B cell (primary cell): ENCODE data around the gene CDC5L. TPM values are rescaled to one million over a fixed set of nuclear protein-coding genes. Genes with fewer than 3 reads are reported as not detected.

Source experiments
- ATAC-seq: fragments of 200-7000 bp; cut with Tn5 transposase; one replicate; pipeline ENCODE4 v1.10.0; 2021; ENCODE audit warnings: low read depth, mild to moderate bottlenecking, moderate number of reproducible peaks, moderate library complexity
- CTCF ChIA-PET: fragments of 350-600 bp; sonication (Branson Sonifier 250); formaldehyde crosslinking; loops from one replicate; lab custom pipeline; 2021; ENCODE audit warnings: antibody characterized with exemption, inconsistent platforms; lab: Charles Lee
- POLR2A ChIA-PET: fragments of 350-600 bp; sonication (Branson Sonifier 250); formaldehyde crosslinking; loops from one replicate; lab custom pipeline; 2021; ENCODE audit warnings: antibody characterized with exemption; lab: Charles Lee
- DNase-seq: peaks from one replicate; pipeline ENCODE4 v3.0.0; 2013
- H2AFZ ChIP-seq: 2 replicates; pipeline ENCODE4 v1.6.1; 2012; ENCODE audit warnings: mild to moderate bottlenecking, low read depth, low read length; ENCODE audit not compliant: insufficient read depth, poor library complexity, severe bottlenecking
- H3K27ac ChIP-seq, 2 donors: 1 replicate in 1 of 2; 2 replicates in 1 of 2; pipeline ENCODE4 v1.5.1; 2012 to 2013; ENCODE audit warnings: low read length in 2 of 2, mild to moderate bottlenecking in 2 of 2, moderate library complexity in 1 of 2
- H3K27me3 ChIP-seq, 4 experiments: fragments of 200-600 bp in 1 of 4; sonication (generic) in 1 of 4; replicated peaks in 1 of 4; 1 replicate in 2 of 4; 2 replicates in 2 of 4; pipeline versions ENCODE4 v1.6.1 to v1.7.0; 2013 to 2016; ENCODE audit warnings: low read length in 3 of 4, mild to moderate bottlenecking in 2 of 4, mixed read lengths in 1 of 4, moderate library complexity in 1 of 4; ENCODE audit not compliant: insufficient read depth in 4 of 4, control insufficient read depth in 3 of 4; ENCODE audit errors: control extremely low read depth in 1 of 4
- H3K36me3 ChIP-seq, 2 experiments: replicated peaks in 1 of 2; 1 replicate in 1 of 2; 2 replicates in 1 of 2; pipeline versions ENCODE4 v1.6.1 to v1.7.1; 2013; ENCODE audit warnings: low read length in 1 of 2; ENCODE audit not compliant: insufficient read depth in 2 of 2, control insufficient read depth in 1 of 2; ENCODE audit errors: control extremely low read depth in 1 of 2, extremely low read depth in 1 of 2
- H3K4me1 ChIP-seq, 2 donors: fragments of 200-600 bp in 1 of 2; sonication (generic) in 1 of 2; 1 replicate in 1 of 2; 2 replicates in 1 of 2; pipeline versions ENCODE4 v1.5.1 to v1.6.1; 2013 to 2017; ENCODE audit warnings: low read length in 2 of 2; ENCODE audit not compliant: control insufficient read depth in 2 of 2, insufficient read depth in 2 of 2
- H3K4me2 ChIP-seq: replicated peaks from 2 replicates; pipeline ENCODE3; 2012; ENCODE audit warnings: mild to moderate bottlenecking, low read depth, low read length; ENCODE audit not compliant: poor library complexity, severe bottlenecking
- H3K4me3 ChIP-seq, 5 experiments: fragments of 200-600 bp in 1 of 5; sonication (generic) in 1 of 5; 1 replicate in 3 of 5; 2 replicates in 2 of 5; pipeline versions ENCODE4 v1.5.1 to v1.7.0; 2011 to 2016; ENCODE audit warnings: low read length in 4 of 5, mild to moderate bottlenecking in 4 of 5, low read depth in 2 of 5, control low read depth in 1 of 5, moderate library complexity in 1 of 5; ENCODE audit not compliant: insufficient read depth in 1 of 5; ENCODE audit errors: control extremely low read depth in 1 of 5, extremely low read depth in 1 of 5
- H3K79me2 ChIP-seq: fragments of 200-600 bp; sonication (generic); one replicate; pipeline ENCODE4 v1.6.0; 2016; ENCODE audit warnings: low read length; ENCODE audit not compliant: control insufficient read depth, insufficient read depth
- H3K9ac ChIP-seq: fragments of 200-600 bp; sonication (generic); 2 replicates; pipeline ENCODE4 v1.6.1; 2017; ENCODE audit warnings: mild to moderate bottlenecking, low read length, moderate library complexity
- H3K9me3 ChIP-seq, 3 donors: one replicate each; pipeline versions ENCODE4 v1.6.1 to v1.7.1; 2013; ENCODE audit warnings: low read length in 2 of 3; ENCODE audit not compliant: control insufficient read depth in 2 of 3, insufficient read depth in 1 of 3; ENCODE audit errors: control extremely low read depth in 1 of 3
- H4K20me1 ChIP-seq: 2 replicates; pipeline ENCODE4 v1.6.0; 2012; ENCODE audit warnings: mild to moderate bottlenecking, low read length; ENCODE audit not compliant: insufficient read depth, control insufficient read depth, poor library complexity, severe bottlenecking
- H3K27ac Mint-ChIP-seq: one replicate; pipeline ENCODE4 v1.8.0; 2021; ENCODE audit warnings: mixed read lengths
- H3K27me3 Mint-ChIP-seq: one replicate; pipeline ENCODE4 v1.8.0; 2021; ENCODE audit warnings: mixed read lengths
- H3K4me1 Mint-ChIP-seq: one replicate; pipeline ENCODE4 v1.8.0; 2021; ENCODE audit warnings: mixed read lengths
- H3K4me3 Mint-ChIP-seq: one replicate; pipeline ENCODE4 v1.8.0; 2021; ENCODE audit warnings: mixed read lengths
- H3K9me3 Mint-ChIP-seq: one replicate; pipeline ENCODE4 v1.8.0; 2022; ENCODE audit warnings: mixed read lengths; ENCODE audit not compliant: insufficient read depth
- CTCF ChIP-seq: fragments of 200-600 bp; IDR thresholded peaks from one replicate; pipeline ENCODE4 v1.8.0; 2022; ENCODE audit warnings: antibody characterized with exemption, mild to moderate bottlenecking
- EZH2 ChIP-seq: IDR thresholded peaks from 2 replicates; pipeline ENCODE4 v1.6.1; 2012; ENCODE audit warnings: borderline replicate concordance, low read depth, mild to moderate bottlenecking, moderate library complexity, low read length; ENCODE audit not compliant: insufficient read depth, poor library complexity, severe bottlenecking
- WGBS: methylation state at CpG from one replicate; pipeline ENCODE4 v1.1.5; 2013; ENCODE audit warnings: missing lambda C conversion rate; ENCODE audit not compliant: insufficient coverage; 5-methylcytosine and 5-hydroxymethylcytosine counted together
- intact Hi-C: fragments of 100-400 bp; cut with micrococcal nuclease; formaldehyde crosslinking; loops from one replicate; pipeline ENCODE4 v1.10.0; 2022
- polyA plus RNA-seq: library from polyadenylated mRNA; depleted of rRNA; stranded (reverse); fragments of >200 nt; gene quantifications from 2 replicates; pipeline ENCODE4 v1.2.3, GENCODE V29; 2012
- total RNA-seq, 2 donors: library from RNA; stranded (reverse); fragments of 120-200 nt in 1 of 2; gene quantifications; 1 replicate in 1 of 2; 2 replicates in 1 of 2; pipeline versions ENCODE4 v1.2.3 to v1.2.4, GENCODE V29; 2013 to 2022

The CDC5L gene
- total and polyA plus RNA-seq, 2 donors (not counting 1 experiment from before 2014, with no cell fraction given): 4.1 to 22.2 TPM

GRCh38 chr6:44463728-44464450, 76.4 kb downstream of the CDC5L start:
- no peak for ATAC-seq
- H3K9me3 ChIP-seq: no peaks in the 10 kb centered on the region
- Mint-ChIP-seq H3K9me3 (no peaks in the 10 kb centered on the region), H3K4me1 (no peaks in the 10 kb centered on the region), H3K27ac (no peak overlapping the region), H3K4me3 (no peak overlapping the region), H3K27me3 (peaks cover 10% of the 10 kb centered on the region)
- TF ChIP-seq EZH2 (no peak), CTCF (no peak)
- no peak overlapping the region for H3K9ac ChIP-seq
- no peak overlapping the region for H2AFZ ChIP-seq
- no peaks in the 10 kb centered on the region for H3K79me2 ChIP-seq
- no peak overlapping the region for H3K4me2 ChIP-seq
- WGBS: 79% methylated on average over 7 of the region's 11 CpGs
- CTCF ChIA-PET: interaction anchor here (2.3 kb wide), 1 partner anchor 12 kb away, joined by 7 read pairs; no protein-coding TSS in a partner anchor
- H4K20me1 ChIP-seq: no peaks in the 10 kb centered on the region
- no peak overlapping the region for H3K4me3 ChIP-seq
- intact Hi-C loops: no loop called here
- H3K4me1 ChIP-seq: no peaks in the 10 kb centered on the region
- POLR2A ChIA-PET: no interaction called here
- no peaks in the 10 kb centered on the region for H3K36me3 ChIP-seq
- no peak overlapping the region for H3K27ac ChIP-seq
- DNase-seq: no peak
- peaks cover 0 to 2% (median 0%) of the 10 kb centered on the region in 4 experiments for H3K27me3 ChIP-seq
